Gastroesophageal sphincter (tissue), 4 donors: Measurements from ENCODE around the gene MOB3C. TPM values are rescaled to one million over a fixed set of nuclear protein-coding genes. Genes with fewer than 3 reads are reported as not detected.

Experiments
- ATAC-seq: fragments of 150-250 bp; one replicate; pipeline ENCODE4 v1.9.1; 2016; ENCODE audit warnings: mild to moderate bottlenecking, moderate library complexity
- H3K27ac ChIP-seq, 4 donors: fragments of 200-600 bp; sonication (generic) in 3 of 4; 1 replicate in 3 of 4; 2 replicates in 1 of 4; pipeline ENCODE4 v1.5.1; 2016 to 2019
- H3K27me3 ChIP-seq: fragments of 200-600 bp; sonication (generic); one replicate; pipeline ENCODE4 v1.5.1; 2019
- H3K36me3 ChIP-seq, 2 donors: fragments of 200-600 bp; sonication (generic); one replicate each; pipeline ENCODE4 v1.5.1; 2019; ENCODE audit warnings: control low read depth in 1 of 2
- H3K4me1 ChIP-seq, 3 donors: fragments of 200-600 bp; sonication (generic); 1 replicate in 2 of 3; 2 replicates in 1 of 3; pipeline ENCODE4 v1.5.1; 2016 to 2019; ENCODE audit warnings: control low read depth in 2 of 3
- H3K4me3 ChIP-seq, 2 donors: fragments of 200-600 bp; sonication (generic); one replicate each; pipeline ENCODE4 v1.5.1; 2019; ENCODE audit warnings: mild to moderate bottlenecking in 1 of 2, moderate library complexity in 1 of 2
- H3K9me3 ChIP-seq, 3 donors: fragments of 200-600 bp; sonication (generic); one replicate each; pipeline ENCODE4 v1.5.1; 2017 to 2019; ENCODE audit warnings: control low read depth in 2 of 3
- EP300 ChIP-seq: sonication (generic); formaldehyde crosslinking; IDR thresholded peaks from one replicate; pipeline ENCODE4 v1.6.1; 2017; ENCODE audit warnings: antibody characterized with exemption, mild to moderate bottlenecking
- POLR2A ChIP-seq, 2 donors: fragments of 450-650 bp; IDR thresholded peaks; one replicate each; pipeline ENCODE4 v1.6.1; 2017; ENCODE audit warnings: antibody characterized with exemption in 2 of 2, mild to moderate bottlenecking in 2 of 2, moderate library complexity in 1 of 2
- POLR2AphosphoS5 ChIP-seq: sonication (generic); formaldehyde crosslinking; IDR thresholded peaks from one replicate; pipeline ENCODE4 v1.6.1; 2017; ENCODE audit warnings: antibody characterized with exemption
- WGBS, 2 donors: methylation state at CpG; one replicate each; pipeline ENCODE4 v1.1.5; 2018; ENCODE audit warnings: low coverage in 1 of 2; 5-methylcytosine and 5-hydroxymethylcytosine counted together
- total RNA-seq, 4 donors: library from RNA; depleted of rRNA; stranded (reverse); fragments of >200 nt; gene quantifications; one replicate each; pipeline ENCODE4 v1.1.0, GENCODE V29; 2016
- TF ChIP-seq, protein P1 (sequence below), 4 experiments: fragments of 200-600 bp in 2 of 4; fragments of 450-650 bp in 2 of 4; sonication (generic) in 1 of 4; IDR thresholded peaks; one replicate each; pipeline ENCODE4 v1.5.1; 2017 to 2019; ENCODE audit warnings: antibody characterized with exemption in 4 of 4, mild to moderate bottlenecking in 2 of 4, moderate library complexity in 2 of 4

The MOB3C gene
- total RNA-seq, 4 donors from 2014 or later, result 20.7 to 28.3 (median 23.2) TPM

DNA sequence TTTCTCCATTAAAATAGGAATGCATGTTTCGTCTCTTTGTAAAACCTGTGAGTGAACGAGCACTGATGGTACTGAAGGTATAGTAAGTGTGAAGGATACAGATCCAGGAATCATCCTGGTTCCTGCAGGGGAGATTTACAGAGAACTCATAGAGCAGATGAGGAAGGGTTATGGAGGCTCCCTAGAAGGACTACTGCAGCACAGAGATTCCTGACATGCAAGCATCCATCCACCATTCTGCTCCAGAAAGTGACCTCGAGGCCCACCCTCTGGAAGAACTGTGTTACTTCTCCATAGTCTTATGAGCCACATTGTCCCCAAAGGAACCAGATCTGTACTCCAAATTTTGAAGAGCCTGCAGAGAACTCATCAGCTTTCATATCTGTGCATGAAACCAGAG is 27.1 kb downstream of the MOB3C start:
- no peaks in the 10 kb centered on the region for H3K9me3 ChIP-seq
- H3K27me3 ChIP-seq, result no peaks in the 10 kb centered on the region
- H3K4me1 ChIP-seq, result no peaks in the 10 kb centered on the region
- H3K36me3 ChIP-seq, result peaks cover 0 to 89% of the 10 kb centered on the region in 2 donors
- ATAC-seq, result no peak
- no peak for TF ChIP-seq POLR2AphosphoS5
- no peak for TF ChIP-seq POLR2A (IDR thresholded peaks at IDR 0.05)
- TF ChIP-seq, protein P1, sequence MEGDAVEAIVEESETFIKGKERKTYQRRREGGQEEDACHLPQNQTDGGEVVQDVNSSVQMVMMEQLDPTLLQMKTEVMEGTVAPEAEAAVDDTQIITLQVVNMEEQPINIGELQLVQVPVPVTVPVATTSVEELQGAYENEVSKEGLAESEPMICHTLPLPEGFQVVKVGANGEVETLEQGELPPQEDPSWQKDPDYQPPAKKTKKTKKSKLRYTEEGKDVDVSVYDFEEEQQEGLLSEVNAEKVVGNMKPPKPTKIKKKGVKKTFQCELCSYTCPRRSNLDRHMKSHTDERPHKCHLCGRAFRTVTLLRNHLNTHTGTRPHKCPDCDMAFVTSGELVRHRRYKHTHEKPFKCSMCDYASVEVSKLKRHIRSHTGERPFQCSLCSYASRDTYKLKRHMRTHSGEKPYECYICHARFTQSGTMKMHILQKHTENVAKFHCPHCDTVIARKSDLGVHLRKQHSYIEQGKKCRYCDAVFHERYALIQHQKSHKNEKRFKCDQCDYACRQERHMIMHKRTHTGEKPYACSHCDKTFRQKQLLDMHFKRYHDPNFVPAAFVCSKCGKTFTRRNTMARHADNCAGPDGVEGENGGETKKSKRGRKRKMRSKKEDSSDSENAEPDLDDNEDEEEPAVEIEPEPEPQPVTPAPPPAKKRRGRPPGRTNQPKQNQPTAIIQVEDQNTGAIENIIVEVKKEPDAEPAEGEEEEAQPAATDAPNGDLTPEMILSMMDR (IDR thresholded peaks at IDR 0.05), result no peak
- TF ChIP-seq EP300, result no peak
- no peak overlapping the region for H3K4me3 ChIP-seq
- H3K27ac ChIP-seq, result no peak overlapping the region
- WGBS, 2 donors, result 85 to 92% methylated on average over 2 to 3 of the region's 3 CpGs

DNA sequence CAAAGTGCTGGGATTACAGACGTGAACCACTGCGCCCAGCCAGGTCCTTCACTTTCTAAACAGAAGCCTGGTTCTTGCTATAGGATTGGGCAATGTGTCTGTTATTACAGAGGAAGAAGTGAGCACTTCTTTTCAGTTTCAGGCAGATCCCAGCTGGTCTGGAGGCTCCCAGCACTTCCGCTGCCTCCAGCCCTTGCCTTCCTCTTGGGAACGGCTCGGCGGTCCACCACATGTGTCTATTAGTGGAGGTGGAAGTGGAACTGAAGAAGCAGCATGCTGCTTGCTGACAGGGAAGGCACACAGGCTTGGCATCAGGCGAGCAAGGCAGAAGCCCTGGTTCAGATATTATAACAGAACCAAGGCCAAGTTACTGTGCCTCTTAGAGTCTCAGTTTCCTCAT is 29.5 kb downstream of the MOB3C start:
- Histone ChIP-seq H3K4me1 (no peaks in the 10 kb centered on the region), H3K36me3 (peaks cover 0 to 92% of the 10 kb centered on the region in 2 donors), H3K4me3 (no peak overlapping the region), H3K9me3 (no peaks in the 10 kb centered on the region), H3K27me3 (no peaks in the 10 kb centered on the region), H3K27ac (no peak overlapping the region)
- WGBS, 2 donors, result 60% methylated on average over 1 to 3 of the region's 7 CpGs
- TF ChIP-seq POLR2AphosphoS5, result no peak
- TF ChIP-seq EP300, result no peak
- TF ChIP-seq POLR2A (IDR thresholded peaks at IDR 0.05), result no peak
- peak; percentile 78 for ATAC-seq

DNA sequence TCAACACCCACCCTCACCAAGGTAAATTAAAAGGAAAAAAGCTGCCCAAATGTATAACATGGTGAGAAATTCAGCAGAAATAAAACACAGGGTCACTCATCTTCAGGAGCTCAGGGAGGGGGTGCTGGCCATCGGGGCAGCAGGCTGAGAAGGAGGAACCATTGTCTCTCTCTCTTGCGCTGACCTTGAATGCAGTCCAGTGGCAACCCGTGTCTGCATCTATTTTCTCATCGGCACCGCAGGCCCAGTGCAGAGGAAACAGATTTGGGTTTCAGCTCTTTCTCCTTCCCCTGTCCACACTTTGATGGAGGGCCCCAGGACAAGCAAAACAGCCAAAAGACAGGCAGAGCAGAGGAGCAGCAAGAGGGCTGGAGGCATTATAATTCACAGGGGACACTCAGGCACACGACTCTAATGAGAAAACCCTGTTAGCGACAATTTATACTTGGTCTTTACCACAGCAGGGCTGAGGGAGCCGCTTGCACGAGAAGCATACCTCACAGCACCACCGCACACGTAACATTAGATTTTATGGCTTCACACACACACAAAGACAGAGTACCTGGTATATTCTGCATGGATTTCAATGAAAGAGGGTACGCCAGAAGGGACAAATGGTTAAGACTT is 31.2 kb downstream of the MOB3C start:
- Histone ChIP-seq H3K4me3 (no peak overlapping the region), H3K36me3 (peaks cover 0 to 91% of the 10 kb centered on the region in 2 donors), H3K27me3 (no peaks in the 10 kb centered on the region), H3K9me3 (no peaks in the 10 kb centered on the region), H3K27ac (no peak overlapping the region), H3K4me1 (no peaks in the 10 kb centered on the region)
- TF ChIP-seq, protein P1 (IDR thresholded peaks at IDR 0.05), result no peak
- TF ChIP-seq EP300 (no peak), POLR2AphosphoS5 (no peak), POLR2A (IDR thresholded peaks at IDR 0.05) (no peak)
- WGBS, 2 donors, result 82 to 93% methylated on average over 3 to 12 of the region's 12 CpGs
- ATAC-seq, result no peak

DNA sequence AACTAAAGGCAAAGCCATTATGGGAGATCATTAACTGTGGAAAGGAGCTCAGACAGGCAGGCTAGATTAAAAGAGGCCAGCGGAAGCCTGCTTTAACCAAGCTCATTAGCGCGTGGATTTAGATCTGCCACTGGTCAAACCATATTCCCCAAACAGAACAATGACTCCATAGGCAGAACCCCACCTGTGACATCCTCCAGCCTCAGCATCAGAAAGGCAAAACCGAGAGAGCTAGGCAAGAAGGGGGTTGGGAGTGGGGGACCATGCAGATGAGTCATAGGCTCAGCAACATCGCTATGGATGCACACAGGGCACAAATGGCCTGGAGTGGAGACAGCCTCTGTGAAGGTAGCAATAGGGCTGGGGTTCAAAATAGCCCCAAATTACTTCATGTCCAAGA is 33.1 kb downstream of the MOB3C start:
- H3K36me3 ChIP-seq, result peaks cover 0 to 93% of the 10 kb centered on the region in 2 donors
- 81 to 89% methylated on average over 3 to 5 of the region's 5 CpGs for WGBS, 2 donors
- H3K27me3 ChIP-seq, result no peaks in the 10 kb centered on the region
- ATAC-seq, result no peak
- no peak overlapping the region for H3K4me3 ChIP-seq
- no peak overlapping the region for H3K27ac ChIP-seq
- no peaks in the 10 kb centered on the region for H3K4me1 ChIP-seq
- H3K9me3 ChIP-seq, result no peaks in the 10 kb centered on the region
- TF ChIP-seq POLR2A (IDR thresholded peaks at IDR 0.05) (no peak), POLR2AphosphoS5 (no peak), EP300 (no peak)
- TF ChIP-seq, protein P1 (IDR thresholded peaks at IDR 0.05), result no peak

DNA sequence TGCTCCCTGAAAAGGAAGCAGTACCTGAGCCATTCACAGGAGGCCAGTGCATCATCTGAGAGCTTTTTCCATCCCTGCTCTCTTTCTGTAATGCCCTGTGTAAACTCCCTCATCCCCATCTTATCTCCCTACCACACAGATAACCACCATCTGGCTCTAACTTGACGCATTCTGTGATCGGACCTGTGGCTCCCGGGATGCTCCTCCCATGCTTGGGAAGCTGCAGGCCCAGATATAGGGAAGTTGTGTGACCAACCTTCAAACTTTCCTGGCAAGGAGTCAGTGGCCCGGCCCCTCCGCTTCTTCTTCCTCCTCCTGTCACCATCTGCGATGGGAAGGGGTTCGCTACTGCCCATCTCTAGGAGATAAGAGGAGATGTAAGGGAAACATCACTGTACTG is 33.6 kb downstream of the MOB3C start:
- H3K4me1 ChIP-seq, result no peaks in the 10 kb centered on the region
- H3K27me3 ChIP-seq, result no peaks in the 10 kb centered on the region
- no peak for ATAC-seq

More for the DNA sequence above, 33.6 kb downstream of the MOB3C start:
- Histone ChIP-seq H3K4me3 (no peak overlapping the region), H3K36me3 (peaks cover 0 to 95% of the 10 kb centered on the region in 2 donors), H3K9me3 (no peaks in the 10 kb centered on the region), H3K27ac (no peak overlapping the region)
- TF ChIP-seq, protein P1 (IDR thresholded peaks at IDR 0.05), result no peak
- TF ChIP-seq POLR2A (IDR thresholded peaks at IDR 0.05), result no peak
- TF ChIP-seq POLR2AphosphoS5, result no peak
- TF ChIP-seq EP300, result no peak
- WGBS, 2 donors, result 59 to 64% methylated on average over 3 to 7 of the region's 7 CpGs
